H7 (cell line): Measurements from ENCODE around the gene BUB3. TPM values are rescaled to one million over a fixed set of nuclear protein-coding genes. Genes with fewer than 3 reads are reported as not detected.

Source experiments
- DNase-seq: peaks from one replicate; pipeline ENCODE4 v3.0.0; 2012
- H3K27me3 ChIP-seq: 2 replicates; pipeline ENCODE4 v1.6.0; 2011; ENCODE audit warnings: mild to moderate bottlenecking, low read length; ENCODE audit not compliant: control insufficient read depth, insufficient read depth
- H3K36me3 ChIP-seq: replicated peaks from 2 replicates; pipeline ENCODE4 v1.5.1; 2011; ENCODE audit warnings: low read length; ENCODE audit not compliant: control insufficient read depth, insufficient read depth
- H3K4me3 ChIP-seq: 2 replicates; pipeline ENCODE4 v1.5.1; 2011; ENCODE audit warnings: low read depth, mild to moderate bottlenecking, control low read depth, low read length, moderate library complexity; ENCODE audit not compliant: insufficient read depth
- total RNA-seq: library from RNA; depleted of rRNA; stranded (reverse); fragments of >200 nt; shearing (Covaris generic); gene quantifications from 2 replicates; pipeline ENCODE4 v1.2.3, GENCODE V29; 2014; rRNA removed

BUB3 gene
- total RNA-seq: 338 and 359 TPM in 2 replicates

GRCh38 chr10:123154092-123154710 lies at the start of gene BUB3:
TSS of gene BUB3 (plus strand) at chr10:123154402. CDS start at chr10:123154918, 516 bp downstream.
- DNase-seq: peak; percentile 97
- Histone ChIP-seq H3K36me3 (peaks cover 16% of the 10 kb centered on the region), H3K4me3 (peak within 1 kb of the TSS; percentile 99), H3K27me3 (peaks cover 37% of the 10 kb centered on the region)

GRCh38 chr10:123109466-123109865 lies 44.7 kb upstream of the BUB3 start:
- Histone ChIP-seq H3K27me3 (no peaks in the 10 kb centered on the region), H3K36me3 (no peaks in the 10 kb centered on the region), H3K4me3 (no peak overlapping the region)
- no peak for DNase-seq

GRCh38 chr10:123117644-123118417 lies 36.4 kb upstream of the BUB3 start:
- Histone ChIP-seq H3K27me3 (peaks cover 9% of the 10 kb centered on the region), H3K36me3 (no peaks in the 10 kb centered on the region), H3K4me3 (peak overlapping the region; percentile 15; the same call in 1 of the 2 replicates)
- DNase-seq: peak; percentile 81

- Histone ChIP-seq H3K36me3 (no peaks in the 10 kb centered on the region), H3K4me3 (no peak overlapping the region), H3K27me3 (peaks cover 9% of the 10 kb centered on the region)
- no peak for DNase-seq
Observed at GRCh38 chr10:123119081-123119480, 35.1 kb upstream of the BUB3 start.

- Histone ChIP-seq H3K36me3 (no peaks in the 10 kb centered on the region), H3K4me3 (no peak overlapping the region), H3K27me3 (peaks cover 15% of the 10 kb centered on the region)
- no peak for DNase-seq
Observed at GRCh38 chr10:123126246-123126645, 28.0 kb upstream of the BUB3 start.

- DNase-seq: no peak
- Histone ChIP-seq H3K36me3 (no peaks in the 10 kb centered on the region), H3K27me3 (peaks cover 48% of the 10 kb centered on the region), H3K4me3 (no peak overlapping the region)
Observed at GRCh38 chr10:123129618-123130271, 24.5 kb upstream of the BUB3 start.

GRCh38 chr10:123132576-123133477 lies 21.4 kb upstream of the BUB3 start:
- H3K36me3 ChIP-seq: no peaks in the 10 kb centered on the region
- peaks cover 75% of the 10 kb centered on the region for H3K27me3 ChIP-seq
- peak overlapping the region; percentile 35 for H3K4me3 ChIP-seq
- peak; percentile 91 for DNase-seq

- peak overlapping the region; percentile 35 for H3K4me3 ChIP-seq
- H3K36me3 ChIP-seq: no peaks in the 10 kb centered on the region
- DNase-seq: no peak
- H3K27me3 ChIP-seq: peaks cover 84% of the 10 kb centered on the region
Observed at GRCh38 chr10:123133541-123134342, 20.5 kb upstream of the BUB3 start.

GRCh38 chr10:123134343-123134914 lies 19.8 kb upstream of the BUB3 start:
- DNase-seq: peak; percentile 61
- peaks cover 88% of the 10 kb centered on the region for H3K27me3 ChIP-seq
- no peaks in the 10 kb centered on the region for H3K36me3 ChIP-seq
- peak overlapping the region; percentile 41 for H3K4me3 ChIP-seq

- Histone ChIP-seq H3K27me3 (peaks cover 89% of the 10 kb centered on the region), H3K36me3 (no peaks in the 10 kb centered on the region), H3K4me3 (peak overlapping the region; percentile 41)
- DNase-seq: peak; percentile 89
Observed at GRCh38 chr10:123134915-123135414, 19.2 kb upstream of the BUB3 start.

- DNase-seq: peak; percentile 91
- H3K36me3 ChIP-seq: no peaks in the 10 kb centered on the region
- H3K27me3 ChIP-seq: peaks cover 95% of the 10 kb centered on the region
- peak within 1 kb of the TSS; percentile 41 for H3K4me3 ChIP-seq
Observed at GRCh38 chr10:123135415-123136141, 18.6 kb upstream of the BUB3 start, which contains the start of gene HMX3. TSS of gene HMX3 (plus strand) at chr10:123135970. CDS start at chr10:123136051, 81 bp downstream.

- Histone ChIP-seq H3K36me3 (no peaks in the 10 kb centered on the region), H3K4me3 (peak overlapping the region; percentile 27), H3K27me3 (peaks cover 96% of the 10 kb centered on the region)
- peak; percentile 75 for DNase-seq
Observed at GRCh38 chr10:123136221-123136805, 17.9 kb upstream of the BUB3 start.
